Measurements from ENCODE around the gene SLC38A11.
"Not testable (repeated sequence)": the region's sequence is repeated elsewhere in the genome, so short reads cannot be mapped to it uniquely, and the experiment has no call there.

The SLC38A11 gene

GRCh38 chr2:164954954-164955701 is at the start of gene SLC38A11:
Gene SLC38A11 (minus strand): TSS chr2:164955525. CDS start chr2:164955247, 278 bp downstream.
- peaks cover 3 to 5% of the 10 kb centered on the region in 2 donors for H3K4me1 ChIP-seq (ENCODE audit: control insufficient read depth in 1 of 2, insufficient read depth in 2 of 2, low read length in 2 of 2)
- no peaks in the 10 kb centered on the region for H3K36me3 ChIP-seq (ENCODE audit: control insufficient read depth in 1 of 2, insufficient read depth in 2 of 2, low read length in 2 of 2)
- H3K4me3 ChIP-seq (ENCODE audit: low read depth in 1 of 2, low read length in 2 of 2) = peak within 1 kb of the TSS; percentile 55 to 69
- no peaks in the 10 kb centered on the region for H3K27me3 ChIP-seq (ENCODE audit: low read depth, low read length)
- peak within 1 kb of the TSS; percentile 19 for H3K27ac ChIP-seq (ENCODE audit: low read length)
- H3K9me3 ChIP-seq (ENCODE audit: control insufficient read depth in 1 of 2, low read length in 2 of 2) = no peaks in the 10 kb centered on the region

- H3K27ac ChIP-seq (ENCODE audit: low read length) = no peak overlapping the region
- H3K36me3 ChIP-seq (ENCODE audit: control insufficient read depth in 1 of 2, insufficient read depth in 2 of 2, low read length in 2 of 2) = no peaks in the 10 kb centered on the region
- no peak overlapping the region for H3K4me3 ChIP-seq (ENCODE audit: low read depth in 1 of 2, low read length in 2 of 2)
- no peaks in the 10 kb centered on the region for H3K4me1 ChIP-seq (ENCODE audit: control insufficient read depth in 1 of 2, insufficient read depth in 2 of 2, low read length in 2 of 2)
- no peaks in the 10 kb centered on the region for H3K27me3 ChIP-seq (ENCODE audit: low read depth, low read length)
- no peaks in the 10 kb centered on the region for H3K9me3 ChIP-seq (ENCODE audit: control insufficient read depth in 1 of 2, low read length in 2 of 2)
Observed at GRCh38 chr2:165003443-165004130, 48.3 kb upstream of the SLC38A11 start.

GRCh38 chr2:165002638-165003037 is 47.3 kb upstream of the SLC38A11 start:
- Histone ChIP-seq H3K4me3 (ENCODE audit: low read depth in 1 of 2, low read length in 2 of 2) (no peak overlapping the region), H3K4me1 (ENCODE audit: control insufficient read depth in 1 of 2, insufficient read depth in 2 of 2, low read length in 2 of 2) (no peaks in the 10 kb centered on the region), H3K36me3 (ENCODE audit: control insufficient read depth in 1 of 2, insufficient read depth in 2 of 2, low read length in 2 of 2) (no peaks in the 10 kb centered on the region), H3K9me3 (ENCODE audit: control insufficient read depth in 1 of 2, low read length in 2 of 2) (no peaks in the 10 kb centered on the region), H3K27me3 (ENCODE audit: low read depth, low read length) (no peaks in the 10 kb centered on the region), H3K27ac (ENCODE audit: low read length) (no peak overlapping the region)

GRCh38 chr2:164994664-164995299 is 39.5 kb upstream of the SLC38A11 start:
- not testable (repeated sequence) for H3K4me3 ChIP-seq (ENCODE audit: low read depth in 1 of 2, low read length in 2 of 2); H3K9me3 ChIP-seq (ENCODE audit: control insufficient read depth in 1 of 2, low read length in 2 of 2); H3K4me1 ChIP-seq (ENCODE audit: control insufficient read depth in 1 of 2, insufficient read depth in 2 of 2, low read length in 2 of 2); H3K27ac ChIP-seq (ENCODE audit: low read length); H3K36me3 ChIP-seq (ENCODE audit: control insufficient read depth in 1 of 2, insufficient read depth in 2 of 2, low read length in 2 of 2); H3K27me3 ChIP-seq (ENCODE audit: low read depth, low read length)

- no peaks in the 10 kb centered on the region for H3K9me3 ChIP-seq (ENCODE audit: control insufficient read depth in 1 of 2, low read length in 2 of 2)
- H3K36me3 ChIP-seq (ENCODE audit: control insufficient read depth in 1 of 2, insufficient read depth in 2 of 2, low read length in 2 of 2) = no peaks in the 10 kb centered on the region
- H3K4me1 ChIP-seq (ENCODE audit: control insufficient read depth in 1 of 2, insufficient read depth in 2 of 2, low read length in 2 of 2) = peaks cover 0 to 10% of the 10 kb centered on the region in 2 donors
- no peak overlapping the region for H3K27ac ChIP-seq (ENCODE audit: low read length)
- no peak overlapping the region for H3K4me3 ChIP-seq (ENCODE audit: low read depth in 1 of 2, low read length in 2 of 2)
- H3K27me3 ChIP-seq (ENCODE audit: low read depth, low read length) = no peaks in the 10 kb centered on the region
Observed at GRCh38 chr2:164993287-164994016, 38.1 kb upstream of the SLC38A11 start.

GRCh38 chr2:164992818-164993217 is 37.5 kb upstream of the SLC38A11 start:
- H3K27me3 ChIP-seq (ENCODE audit: low read depth, low read length) = no peaks in the 10 kb centered on the region
- H3K27ac ChIP-seq (ENCODE audit: low read length) = no peak overlapping the region
- H3K4me1 ChIP-seq (ENCODE audit: control insufficient read depth in 1 of 2, insufficient read depth in 2 of 2, low read length in 2 of 2) = peaks cover 0 to 10% of the 10 kb centered on the region in 2 donors
- H3K9me3 ChIP-seq (ENCODE audit: control insufficient read depth in 1 of 2, low read length in 2 of 2) = no peaks in the 10 kb centered on the region
- no peaks in the 10 kb centered on the region for H3K36me3 ChIP-seq (ENCODE audit: control insufficient read depth in 1 of 2, insufficient read depth in 2 of 2, low read length in 2 of 2)
- H3K4me3 ChIP-seq (ENCODE audit: low read depth in 1 of 2, low read length in 2 of 2) = no peak overlapping the region

GRCh38 chr2:164992093-164992454 is 36.7 kb upstream of the SLC38A11 start:
- not testable (repeated sequence) for H3K9me3 ChIP-seq (ENCODE audit: control insufficient read depth in 1 of 2, low read length in 2 of 2); H3K27ac ChIP-seq (ENCODE audit: low read length); H3K4me1 ChIP-seq (ENCODE audit: control insufficient read depth in 1 of 2, insufficient read depth in 2 of 2, low read length in 2 of 2); H3K4me3 ChIP-seq (ENCODE audit: low read depth in 1 of 2, low read length in 2 of 2); H3K27me3 ChIP-seq (ENCODE audit: low read depth, low read length); H3K36me3 ChIP-seq (ENCODE audit: control insufficient read depth in 1 of 2, insufficient read depth in 2 of 2, low read length in 2 of 2)

- not testable (repeated sequence) for H3K27ac ChIP-seq (ENCODE audit: low read length); H3K9me3 ChIP-seq (ENCODE audit: control insufficient read depth in 1 of 2, low read length in 2 of 2); H3K4me3 ChIP-seq (ENCODE audit: low read depth in 1 of 2, low read length in 2 of 2); H3K4me1 ChIP-seq (ENCODE audit: control insufficient read depth in 1 of 2, insufficient read depth in 2 of 2, low read length in 2 of 2); H3K27me3 ChIP-seq (ENCODE audit: low read depth, low read length); H3K36me3 ChIP-seq (ENCODE audit: control insufficient read depth in 1 of 2, insufficient read depth in 2 of 2, low read length in 2 of 2)
Observed at GRCh38 chr2:164991361-164992092, 36.2 kb upstream of the SLC38A11 start.

GRCh38 chr2:164990953-164991352 is 35.6 kb upstream of the SLC38A11 start:
- not testable (repeated sequence) for H3K4me3 ChIP-seq (ENCODE audit: low read depth in 1 of 2, low read length in 2 of 2); H3K36me3 ChIP-seq (ENCODE audit: control insufficient read depth in 1 of 2, insufficient read depth in 2 of 2, low read length in 2 of 2); H3K4me1 ChIP-seq (ENCODE audit: control insufficient read depth in 1 of 2, insufficient read depth in 2 of 2, low read length in 2 of 2); H3K27ac ChIP-seq (ENCODE audit: low read length); H3K27me3 ChIP-seq (ENCODE audit: low read depth, low read length); H3K9me3 ChIP-seq (ENCODE audit: control insufficient read depth in 1 of 2, low read length in 2 of 2)

GRCh38 chr2:164988805-164989204 is 33.5 kb upstream of the SLC38A11 start:
- H3K36me3 ChIP-seq (ENCODE audit: control insufficient read depth in 1 of 2, insufficient read depth in 2 of 2, low read length in 2 of 2) = not testable (repeated sequence)

GRCh38 chr2:164986027-164986426 is 30.7 kb upstream of the SLC38A11 start:
- H3K4me3 ChIP-seq (ENCODE audit: low read depth in 1 of 2, low read length in 2 of 2); H3K36me3 ChIP-seq (ENCODE audit: control insufficient read depth in 1 of 2, insufficient read depth in 2 of 2, low read length in 2 of 2); H3K4me1 ChIP-seq (ENCODE audit: control insufficient read depth in 1 of 2, insufficient read depth in 2 of 2, low read length in 2 of 2); H3K9me3 ChIP-seq (ENCODE audit: control insufficient read depth in 1 of 2, low read length in 2 of 2); H3K27ac ChIP-seq (ENCODE audit: low read length); H3K27me3 ChIP-seq (ENCODE audit: low read depth, low read length): not testable (repeated sequence)

More at GRCh38 chr2:164988805-164989204, 33.5 kb upstream of the SLC38A11 start:
- not testable (repeated sequence) for H3K27ac ChIP-seq (ENCODE audit: low read length); H3K4me3 ChIP-seq (ENCODE audit: low read depth in 1 of 2, low read length in 2 of 2); H3K9me3 ChIP-seq (ENCODE audit: control insufficient read depth in 1 of 2, low read length in 2 of 2); H3K27me3 ChIP-seq (ENCODE audit: low read depth, low read length); H3K4me1 ChIP-seq (ENCODE audit: control insufficient read depth in 1 of 2, insufficient read depth in 2 of 2, low read length in 2 of 2)

Measured in muscle layer of duodenum (tissue), 2 donors.